ENCODE data around the gene DCXR.
"Not testable (repeated sequence)": the region's sequence is repeated elsewhere in the genome, so short reads cannot be mapped to it uniquely, and the experiment has no call there.

DCXR gene

GRCh38 chr17:82039695-82040299 lies 2.3 kb upstream of the DCXR start:
- no peak for DNase-seq (ENCODE audit: low spot score)

DNA sequence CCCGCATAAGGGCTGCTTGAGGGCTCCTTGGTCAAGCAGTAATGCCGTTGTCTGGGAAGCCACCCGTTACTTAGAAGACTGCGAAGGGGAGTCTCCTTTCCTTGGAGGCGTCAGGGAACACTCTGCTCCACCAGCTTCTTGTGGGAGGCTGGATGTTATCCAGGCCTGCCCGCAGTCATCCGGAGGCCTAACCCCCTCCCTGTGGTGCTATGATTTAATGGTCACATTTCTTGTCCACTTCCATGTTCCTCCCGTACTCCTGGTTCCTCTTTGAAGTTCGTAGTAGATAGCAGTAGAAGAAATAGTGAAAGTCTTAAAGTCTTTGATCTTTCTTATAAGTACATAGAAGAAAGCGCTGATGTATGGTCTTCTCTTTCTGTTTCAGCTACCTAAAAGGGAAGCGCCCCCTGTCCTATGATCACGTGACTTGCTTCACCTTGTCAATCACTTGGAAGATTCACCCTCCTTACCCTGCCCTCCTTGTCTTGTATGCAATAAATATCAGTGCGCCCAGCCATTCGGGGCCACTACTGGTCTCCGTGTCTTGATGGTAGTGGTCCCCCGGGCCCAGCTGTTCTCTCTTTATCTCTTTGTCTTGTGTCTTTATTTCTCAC lies 1.4 kb upstream of the DCXR start:
- DNase-seq (ENCODE audit: low spot score) = not testable (repeated sequence)

GRCh38 chr17:82037889-82038195 lies 345 bp upstream of the DCXR start:
- no peak for DNase-seq (ENCODE audit: low spot score)

DNA sequence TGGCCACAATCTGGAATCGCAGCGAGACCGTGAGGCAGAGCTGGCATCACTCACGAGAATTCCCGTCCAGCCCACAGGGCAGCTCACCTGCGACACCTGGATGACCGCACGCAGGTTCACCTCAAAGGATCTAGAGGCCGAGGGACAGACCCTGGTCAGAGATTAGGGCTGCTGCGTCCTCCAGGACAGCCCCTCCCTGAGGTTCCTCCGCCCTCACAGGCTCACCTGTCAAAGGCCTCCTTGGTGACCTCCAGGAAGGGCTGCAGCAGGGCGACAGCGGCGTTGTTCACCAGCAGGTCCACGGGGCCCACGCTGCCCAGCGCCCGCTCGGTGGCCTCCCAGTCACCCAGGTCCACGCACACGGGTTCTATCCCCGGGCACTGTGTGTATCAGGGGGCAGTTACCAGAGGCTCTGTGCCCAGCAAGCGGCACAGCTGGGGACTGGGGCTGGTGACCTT lies 834 bp downstream of the DCXR start:
- DNase-seq (ENCODE audit: low spot score) = no peak

- DNase-seq (ENCODE audit: low spot score) = no peak
Measured at GRCh38 chr17:82035956-82036633, 1.4 kb downstream of the DCXR start.

GRCh38 chr17:82035488-82035887 lies 2.0 kb downstream of the DCXR start:
- DNase-seq (ENCODE audit: low spot score) = no peak

DNA sequence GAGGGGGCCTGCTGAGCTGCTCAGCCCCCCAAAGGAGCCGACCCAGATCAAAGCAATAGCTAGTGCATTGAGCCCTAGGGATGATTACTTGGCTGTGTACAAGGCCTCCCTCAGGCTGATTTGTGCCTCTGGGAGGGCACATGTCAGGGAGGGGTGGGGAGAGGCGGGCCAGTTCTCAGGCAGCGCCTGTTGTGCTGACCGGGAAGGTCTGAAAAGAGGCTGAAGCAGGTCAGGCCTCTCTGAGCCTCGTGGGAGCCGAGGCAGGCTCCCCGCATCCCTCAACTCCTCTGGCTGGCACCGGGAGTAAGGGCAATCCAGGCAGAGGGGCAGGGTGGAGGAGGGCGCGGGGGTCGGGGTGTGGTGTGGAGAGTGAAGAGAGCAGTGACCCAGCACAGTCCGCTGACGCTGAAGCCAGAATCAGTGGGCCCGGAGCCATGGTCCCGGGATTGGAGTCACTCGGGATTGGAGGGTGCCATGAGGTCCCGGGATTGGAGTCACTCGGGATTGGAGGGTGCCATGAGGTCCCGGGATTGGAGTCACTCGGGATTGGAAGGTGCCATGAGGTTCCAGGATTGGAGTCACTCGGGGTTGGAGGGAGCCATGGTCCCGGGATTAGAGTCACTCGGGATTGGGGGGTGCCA lies 3.0 kb downstream of the DCXR start:
- DNase-seq (ENCODE audit: low spot score) = peak; percentile 43

- DNase-seq (ENCODE audit: low spot score) = no peak
Measured at GRCh38 chr17:82033359-82034085, 4.0 kb downstream of the DCXR start.

DNA sequence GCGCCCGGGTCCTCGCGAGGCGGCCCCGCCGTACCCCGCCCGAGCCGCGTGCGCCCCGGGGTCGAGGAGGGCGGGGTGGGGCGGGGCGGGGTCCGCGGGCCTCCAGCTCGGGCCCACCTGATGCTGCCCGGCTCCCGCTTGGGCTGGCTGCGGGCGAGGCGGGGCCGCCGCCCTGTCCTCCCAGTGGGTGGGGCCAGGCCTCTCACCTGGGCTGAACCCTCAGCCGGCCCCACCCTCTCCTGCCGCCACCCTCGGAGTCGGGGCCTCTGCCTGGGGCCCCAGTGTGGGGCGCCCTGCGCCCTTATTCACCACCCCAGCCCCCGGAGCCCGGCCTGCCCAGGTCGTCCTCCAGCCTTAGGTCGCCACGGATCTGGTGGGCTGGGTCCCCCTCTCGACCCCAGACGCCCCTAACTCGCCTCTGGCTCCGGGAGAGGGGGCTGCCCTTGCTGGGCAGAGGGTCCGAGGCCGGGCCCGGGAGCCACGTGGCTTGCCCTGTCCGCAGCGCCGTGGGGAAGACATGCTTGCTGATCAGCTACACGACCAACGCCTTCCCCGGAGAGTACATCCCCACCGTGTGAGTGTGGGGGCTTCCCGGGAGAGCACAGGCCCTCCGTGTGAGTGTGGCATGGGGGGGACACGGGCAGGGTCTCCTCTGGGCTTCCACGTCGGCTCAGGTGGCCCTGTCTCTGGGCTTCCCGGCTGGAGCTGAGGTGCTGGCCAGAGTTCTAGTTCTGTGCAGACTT lies 5.4 kb downstream of the DCXR start:
- DNase-seq (ENCODE audit: low spot score) = peak; percentile 45

DNA sequence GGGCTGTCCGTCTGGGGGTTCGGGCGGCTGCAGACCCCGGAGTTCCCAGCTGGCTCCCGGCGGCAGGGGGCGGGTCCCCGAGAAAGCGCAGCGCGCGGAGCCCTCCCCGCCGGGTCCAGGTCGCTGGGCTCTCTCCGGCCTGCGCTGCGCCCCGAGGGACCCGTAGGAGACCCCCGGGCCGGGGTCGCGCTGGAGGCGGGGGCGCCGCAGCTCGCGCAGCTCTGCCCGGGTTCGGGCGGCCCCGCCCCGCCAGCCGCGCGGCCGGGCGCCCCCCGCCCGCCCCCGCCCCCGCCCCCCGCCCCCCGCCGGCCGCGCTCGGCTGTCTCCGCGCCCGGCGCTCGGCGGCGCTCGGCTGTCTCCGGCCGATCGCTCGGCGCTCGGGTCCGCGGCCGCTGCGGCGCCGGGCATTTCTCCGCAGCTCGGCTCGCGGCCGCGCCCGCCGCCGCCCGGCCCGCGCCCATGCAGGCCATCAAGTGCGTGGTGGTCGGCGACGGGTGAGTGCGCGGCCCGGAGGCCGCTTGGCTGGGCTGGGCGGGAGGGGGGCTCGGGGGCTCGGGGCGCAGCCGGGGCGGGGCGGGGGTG lies 6.1 kb downstream of the DCXR start, which contains the start of gene RAC3:
Gene RAC3 (plus strand): TSS at position 376 of the 582 bp plus-strand sequence. CDS start 84 bp downstream, at position 460.
- peak; percentile 17 for DNase-seq (ENCODE audit: low spot score)

GRCh38 chr17:82030470-82031302 lies 6.8 kb downstream of the DCXR start:
- DNase-seq (ENCODE audit: low spot score) = peak; percentile 84

DNA sequence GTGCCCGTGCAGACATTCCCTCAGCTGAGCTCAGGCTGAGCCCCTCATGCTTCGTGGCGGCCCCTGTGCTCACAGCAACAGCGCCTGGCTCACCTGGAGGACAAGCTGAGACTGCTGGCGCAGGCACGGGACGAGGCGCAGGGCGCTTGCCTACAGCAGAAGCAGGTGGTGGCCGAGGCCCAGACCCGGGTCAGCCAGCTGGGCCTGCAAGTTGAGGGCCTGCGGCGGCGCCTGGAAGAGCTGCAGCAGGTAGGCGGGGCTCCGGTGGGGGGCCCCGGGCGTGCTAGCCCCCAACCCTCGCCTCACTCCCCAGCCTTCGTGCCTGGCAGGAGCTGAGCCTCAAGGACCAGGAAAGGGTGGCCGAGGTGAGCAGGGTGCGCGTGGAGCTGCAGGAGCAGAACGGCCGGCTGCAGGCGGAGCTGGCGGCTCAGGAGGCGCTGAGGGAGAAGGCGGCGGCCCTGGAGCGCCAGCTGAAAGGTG lies 7.5 kb downstream of the DCXR start:
- no peak for DNase-seq (ENCODE audit: low spot score)

DNA sequence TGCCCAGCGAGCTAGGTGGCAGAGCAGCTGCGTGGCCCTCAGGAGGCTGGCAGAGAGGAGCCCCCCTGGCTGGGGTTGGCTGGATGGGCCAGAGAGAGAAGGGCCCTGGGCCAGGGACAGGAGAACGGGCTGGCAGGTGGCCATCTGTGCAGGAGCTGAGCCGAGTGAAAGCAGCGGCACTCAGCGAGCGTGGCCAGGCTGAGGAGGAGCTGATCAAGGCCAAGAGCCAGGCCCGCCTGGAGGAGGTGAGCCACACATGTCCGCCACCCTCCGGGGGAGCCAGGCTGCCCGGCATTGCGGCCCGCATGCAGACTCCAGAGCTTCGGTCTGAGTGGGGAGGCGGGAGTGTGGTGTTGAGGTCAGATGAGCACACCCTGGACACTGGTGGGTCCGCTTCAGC lies 8.1 kb downstream of the DCXR start:
- peak; percentile 83 for DNase-seq (ENCODE audit: low spot score)

- DNase-seq (ENCODE audit: low spot score) = no peak
Measured at GRCh38 chr17:82028966-82029365, 8.5 kb downstream of the DCXR start.

DNA sequence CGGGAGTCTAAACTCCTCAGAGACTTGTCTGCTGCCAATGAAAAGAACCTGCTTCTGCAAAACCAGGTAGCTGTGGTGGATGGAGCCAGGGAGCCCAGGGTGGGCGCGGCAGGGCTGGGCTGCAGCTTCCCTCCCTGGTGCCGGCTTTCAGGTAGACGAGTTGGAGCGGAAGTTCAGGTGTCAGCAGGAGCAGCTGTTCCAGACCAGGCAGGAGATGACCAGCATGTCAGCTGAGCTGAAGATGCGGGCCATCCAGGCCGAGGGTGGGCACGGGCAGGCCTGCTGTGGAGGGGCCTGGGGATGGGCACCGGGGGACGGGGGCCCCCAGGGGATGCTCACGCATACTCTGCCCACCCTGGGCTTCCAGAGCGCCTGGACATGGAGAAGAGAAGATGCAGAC lies 9.3 kb downstream of the DCXR start:
- DNase-seq (ENCODE audit: low spot score) = no peak

DNA sequence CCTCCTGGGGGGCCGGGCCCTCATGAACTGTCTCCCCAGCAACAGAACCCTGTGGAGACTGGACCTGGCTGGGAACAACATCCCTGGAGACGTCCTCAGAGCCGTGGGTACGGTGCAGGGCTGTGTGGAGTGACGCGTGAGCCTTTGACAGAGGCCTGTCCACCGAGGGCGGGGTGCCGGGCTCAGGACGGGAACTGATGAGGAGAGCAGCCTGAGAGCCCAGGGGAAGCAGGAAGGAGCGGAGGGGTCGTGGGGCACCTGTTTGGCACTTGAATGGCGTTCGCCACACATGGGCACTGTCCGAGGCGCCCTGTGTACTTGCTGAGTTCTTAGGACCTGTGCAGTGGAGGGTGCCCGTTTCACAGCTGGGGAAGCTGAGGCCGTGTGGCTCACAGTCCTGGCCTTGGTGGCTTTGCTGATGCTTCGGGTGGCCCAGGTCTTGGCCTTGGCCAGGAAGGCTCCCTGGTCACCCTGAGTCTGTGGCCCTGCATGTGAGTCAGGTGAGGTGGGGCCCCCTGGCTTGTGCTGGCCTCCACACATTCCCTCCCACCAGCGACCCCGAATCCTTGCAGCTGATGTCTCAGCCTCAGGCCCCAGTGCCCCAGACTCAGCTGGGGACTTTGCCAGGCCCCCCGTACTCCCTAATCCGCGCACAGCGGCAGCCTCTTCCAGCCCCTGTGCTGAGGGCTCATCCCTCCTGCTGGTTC lies 11.9 kb downstream of the DCXR start:
- DNase-seq (ENCODE audit: low spot score) = no peak

DNA sequence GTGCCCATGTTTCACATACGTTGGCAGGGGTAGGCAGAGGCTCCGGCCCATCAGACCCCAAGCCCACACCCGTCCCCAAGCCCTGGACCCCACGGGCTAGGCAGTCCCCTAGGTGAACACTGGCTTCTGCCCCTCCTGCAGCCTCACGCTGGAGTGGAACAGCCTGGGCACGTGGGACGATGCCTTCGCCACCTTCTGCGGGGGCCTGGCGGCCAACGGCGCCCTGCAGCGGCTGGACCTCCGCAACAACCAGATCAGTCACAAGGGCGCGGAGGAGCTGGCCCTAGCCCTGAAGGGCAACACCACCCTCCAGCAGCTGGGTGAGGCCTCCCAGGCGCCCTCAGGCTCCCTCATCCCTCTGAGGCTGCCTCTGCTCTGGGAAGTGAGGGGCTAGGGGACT lies 12.6 kb downstream of the DCXR start:
- DNase-seq (ENCODE audit: low spot score) = no peak

DNA sequence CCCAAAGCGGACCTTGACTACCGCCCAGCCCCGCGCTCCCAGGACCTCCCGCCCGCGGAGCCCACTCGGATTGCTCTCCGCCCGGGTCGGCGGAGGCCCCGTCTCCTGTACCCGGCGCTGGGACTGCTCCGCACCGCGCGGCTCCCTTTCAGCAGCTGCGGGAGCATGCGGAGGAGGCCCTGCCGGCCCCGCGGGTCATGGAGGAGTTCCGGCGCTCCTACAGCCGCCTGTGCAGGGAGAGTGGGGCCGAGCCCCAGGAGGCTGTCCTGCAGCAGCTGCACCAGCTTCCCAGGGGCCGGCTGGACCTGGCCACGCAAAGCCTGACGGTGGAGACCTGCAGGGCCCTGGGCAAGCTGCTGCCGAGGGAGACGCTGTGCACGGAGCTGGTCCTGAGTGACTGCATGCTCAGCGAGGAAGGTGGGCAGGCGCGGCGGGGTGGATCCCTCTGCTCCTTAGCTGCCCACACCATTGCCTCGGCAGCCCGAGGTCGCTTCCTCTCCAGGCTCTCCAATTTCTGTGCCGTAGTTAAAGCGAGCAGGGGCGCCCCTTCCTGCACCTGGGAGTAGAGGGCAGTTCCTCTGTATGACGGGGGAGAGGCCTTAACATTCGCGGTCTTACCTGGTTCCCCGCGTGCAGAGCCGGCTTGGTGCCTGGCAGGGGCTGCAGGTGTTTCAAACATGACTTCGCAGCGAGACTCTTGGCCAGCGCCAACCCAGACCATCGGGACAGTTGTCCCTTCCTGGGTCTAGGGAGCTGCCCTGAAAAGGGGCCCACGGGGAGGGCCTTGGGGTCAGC lies 13.9 kb downstream of the DCXR start:
- DNase-seq (ENCODE audit: low spot score) = no peak

GRCh38 chr17:82022981-82023446 lies 14.5 kb downstream of the DCXR start, which contains the start of gene LRRC45:
Gene LRRC45, plus strand, starts transcription at chr17:82023305. Its CDS starts 339 bp downstream, at chr17:82023644.
- DNase-seq (ENCODE audit: low spot score) = peak; percentile 100

Measured in cerebellar cortex (tissue), 1 donor.